Adrenal gland (tissue), 12 donors: ENCODE data around the gene RASSF6. TPM values are rescaled to one million over a fixed set of nuclear protein-coding genes. Genes with fewer than 3 reads are reported as not detected.

Source experiments
- DNase-seq, 7 donors: peaks; one replicate each; pipeline ENCODE4 v3.0.0-alpha.2; 2019 to 2020
- H3K27ac ChIP-seq, 5 donors: fragments of 200-600 bp; sonication (generic) in 4 of 5; 1 replicate in 3 of 5; 2 replicates in 2 of 5; pipeline versions ENCODE4 v1.5.1 to v1.8.0; 2016 to 2020; ENCODE audit warnings: mild to moderate bottlenecking in 1 of 5
- H3K27me3 ChIP-seq: fragments of 200-600 bp; 2 replicates; pipeline ENCODE4 v1.8.0; 2021
- H3K36me3 ChIP-seq, 2 donors: fragments of 200-600 bp; replicated peaks in 1 of 2; 1 replicate in 1 of 2; 2 replicates in 1 of 2; pipeline versions ENCODE4 v1.5.1 to v1.8.0; 2018 to 2022
- H3K4me1 ChIP-seq, 2 donors: fragments of 200-600 bp; replicated peaks in 1 of 2; 1 replicate in 1 of 2; 2 replicates in 1 of 2; pipeline versions ENCODE4 v1.5.1 to v1.8.0; 2018 to 2021
- H3K4me3 ChIP-seq, 4 donors: fragments of 200-600 bp; sonication (generic) in 3 of 4; one replicate each; pipeline ENCODE4 v1.5.1; 2016 to 2018
- H3K9me3 ChIP-seq, 3 donors: fragments of 200-600 bp; sonication (generic) in 1 of 3; replicated peaks in 1 of 3; 1 replicate in 2 of 3; 2 replicates in 1 of 3; pipeline versions ENCODE4 v1.5.1 to v1.8.0; 2016 to 2021
- POLR2A ChIP-seq, 2 donors: fragments of 450-650 bp; IDR thresholded peaks; one replicate each; pipeline ENCODE4 v1.6.1; 2017; ENCODE audit warnings: antibody characterized with exemption in 2 of 2, mild to moderate bottlenecking in 2 of 2, moderate library complexity in 1 of 2
- WGBS, 4 donors: extraction: QIAGEN DNeasy Blood & Tissue Kit in 2 of 4; methylation state at CpG; one replicate each; pipeline versions ENCODE4 v1.1.5 to v1.1.7; 2013 to 2017; 5-methylcytosine and 5-hydroxymethylcytosine counted together
- intact Hi-C, 2 donors: fragments of 100-400 bp; cut with DNase I; formaldehyde crosslinking; loops; one replicate each; pipeline versions ENCODE4 v1.14.1 to v1.15.0; 2022 to 2023
- polyA plus RNA-seq, 3 donors: library from polyadenylated mRNA; stranded (reverse); fragments of 200-250 nt in 2 of 3; fragments of 350-450 nt in 1 of 3; fragmentation: Illumina TruSeq in 1 of 3; extraction: RNeasy Lipid Tissue Mini Kit (QIAGEN cat#74804) in 1 of 3; gene quantifications; one replicate each; pipeline ENCODE4 v1.2.3, GENCODE V29; 2013 to 2014
- total RNA-seq, 9 donors: library from RNA; depleted of rRNA in 4 of 9; stranded (reverse); fragments of >200 nt in 4 of 9; fragments of 120-200 nt in 1 of 9; fragmentation: NEBNext Ultra II Directional in 1 of 9; extraction: Animal tissue kit (Norgen Biotek cat#: 25700) in 1 of 9; gene quantifications; one replicate each; pipeline versions ENCODE4 v1.1.0 to v1.2.4, GENCODE V29; 2013 to 2023
- TF ChIP-seq, protein P1 (sequence below), 6 experiments: fragments of 450-650 bp in 4 of 6; fragments of 200-600 bp in 2 of 6; sonication (generic) in 1 of 6; IDR thresholded peaks; 1 replicate in 5 of 6; 2 replicates in 1 of 6; pipeline versions ENCODE4 v1.5.1 to v1.8.0; 2016 to 2021; ENCODE audit warnings: antibody characterized with exemption in 6 of 6, mild to moderate bottlenecking in 2 of 6, moderate library complexity in 1 of 6
- donor health status: healthy with polysubstance abuse.
- donor health status: Bipolar disorder and iron deficiency.
- donor health status: DM: yes; HTN: yes; CAD: no.
- donor health status: DM: no; HTN: no; CAD: no.
- donor health status: DM: no; HTN: no; CAD: no.
- donor health status: DM: yes; HTN: yes; CAD: no.

Gene RASSF6
- total and polyA plus RNA-seq, 12 donors: 0.07 to 0.23 (median 0.13) TPM; not detected in 8

- Histone ChIP-seq H3K36me3 (no peaks in the 10 kb centered on the region), H3K27me3 (peaks cover 6% of the 10 kb centered on the region), H3K4me1 (no peaks in the 10 kb centered on the region), H3K4me3 (no peak overlapping the region), H3K9me3 (no peaks in the 10 kb centered on the region), H3K27ac (no peak overlapping the region)
- TF ChIP-seq, protein P1, sequence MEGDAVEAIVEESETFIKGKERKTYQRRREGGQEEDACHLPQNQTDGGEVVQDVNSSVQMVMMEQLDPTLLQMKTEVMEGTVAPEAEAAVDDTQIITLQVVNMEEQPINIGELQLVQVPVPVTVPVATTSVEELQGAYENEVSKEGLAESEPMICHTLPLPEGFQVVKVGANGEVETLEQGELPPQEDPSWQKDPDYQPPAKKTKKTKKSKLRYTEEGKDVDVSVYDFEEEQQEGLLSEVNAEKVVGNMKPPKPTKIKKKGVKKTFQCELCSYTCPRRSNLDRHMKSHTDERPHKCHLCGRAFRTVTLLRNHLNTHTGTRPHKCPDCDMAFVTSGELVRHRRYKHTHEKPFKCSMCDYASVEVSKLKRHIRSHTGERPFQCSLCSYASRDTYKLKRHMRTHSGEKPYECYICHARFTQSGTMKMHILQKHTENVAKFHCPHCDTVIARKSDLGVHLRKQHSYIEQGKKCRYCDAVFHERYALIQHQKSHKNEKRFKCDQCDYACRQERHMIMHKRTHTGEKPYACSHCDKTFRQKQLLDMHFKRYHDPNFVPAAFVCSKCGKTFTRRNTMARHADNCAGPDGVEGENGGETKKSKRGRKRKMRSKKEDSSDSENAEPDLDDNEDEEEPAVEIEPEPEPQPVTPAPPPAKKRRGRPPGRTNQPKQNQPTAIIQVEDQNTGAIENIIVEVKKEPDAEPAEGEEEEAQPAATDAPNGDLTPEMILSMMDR (IDR thresholded peaks at IDR 0.05): no peak
- no peak for TF ChIP-seq POLR2A (IDR thresholded peaks at IDR 0.05)
- intact Hi-C loops: no loop called here
- no peak for DNase-seq
These were observed 8.2 kb downstream of the RASSF6 start for GRCh38 chr4:73612032-73612431.

DNA sequence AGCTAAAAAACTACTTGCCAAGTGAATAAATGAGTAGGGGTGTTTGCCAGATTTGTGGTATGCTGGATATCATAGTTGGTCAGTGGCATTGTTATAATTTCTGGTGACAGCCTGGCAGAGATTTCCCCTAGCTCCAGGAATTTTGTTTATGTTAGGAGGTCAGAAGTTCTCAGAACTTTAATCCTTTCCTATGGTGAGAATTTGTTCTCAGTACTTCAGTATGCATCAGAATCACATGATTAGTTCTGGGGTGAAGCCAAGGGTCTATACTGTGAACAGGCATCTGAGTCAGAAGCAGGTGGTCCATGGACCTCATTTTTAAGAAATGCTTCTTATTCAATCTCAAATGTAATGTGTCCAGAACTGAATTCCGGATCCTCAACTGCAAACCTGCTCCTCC, 10.5 kb downstream of the RASSF6 start:
- no peak for TF ChIP-seq POLR2A (IDR thresholded peaks at IDR 0.05)
- TF ChIP-seq, protein P1 (IDR thresholded peaks at IDR 0.05): no peak
- DNase-seq: no peak
- Histone ChIP-seq H3K27ac (no peak overlapping the region), H3K36me3 (no peaks in the 10 kb centered on the region), H3K4me1 (no peaks in the 10 kb centered on the region), H3K4me3 (no peak overlapping the region), H3K9me3 (no peaks in the 10 kb centered on the region), H3K27me3 (peaks cover 6% of the 10 kb centered on the region)
- 37 to 84% (median 66%) methylated on average over 1 of the region's 1 CpG for WGBS, 4 donors
- intact Hi-C loops: no loop called here

- no peaks in the 10 kb centered on the region for H3K4me1 ChIP-seq
- TF ChIP-seq, protein P1 (IDR thresholded peaks at IDR 0.05): no peak
- TF ChIP-seq POLR2A (IDR thresholded peaks at IDR 0.05): no peak
- no peaks in the 10 kb centered on the region for H3K36me3 ChIP-seq
- H3K4me3 ChIP-seq: no peak overlapping the region
- no peak for DNase-seq
- no peak overlapping the region for H3K27ac ChIP-seq
- peaks cover 6% of the 10 kb centered on the region for H3K27me3 ChIP-seq
- 53 to 62% (median 57%) methylated on average over 3 of the region's 3 CpGs for WGBS, 4 donors
- H3K9me3 ChIP-seq: no peaks in the 10 kb centered on the region
- intact Hi-C loops: no loop called here
These were observed 11.3 kb downstream of the RASSF6 start for GRCh38 chr4:73608689-73609594.

- H3K27ac ChIP-seq: no peak overlapping the region
- H3K36me3 ChIP-seq: no peaks in the 10 kb centered on the region
- intact Hi-C loops: no loop called here
These were observed 12.7 kb downstream of the RASSF6 start for GRCh38 chr4:73607375-73608033.

More at GRCh38 chr4:73607375-73608033, 12.7 kb downstream of the RASSF6 start:
- Histone ChIP-seq H3K4me1 (no peaks in the 10 kb centered on the region), H3K27me3 (peaks cover 6% of the 10 kb centered on the region), H3K9me3 (no peaks in the 10 kb centered on the region), H3K4me3 (no peak overlapping the region)
- DNase-seq: no peak
- no peak for TF ChIP-seq POLR2A (IDR thresholded peaks at IDR 0.05)
- TF ChIP-seq, protein P1 (IDR thresholded peaks at IDR 0.05): no peak
